Measurements from ENCODE around the gene RIC3. TPM values are rescaled to one million over a fixed set of nuclear protein-coding genes. Genes with fewer than 3 reads are reported as not detected.
A peak's percentile ranks its signal among the peaks of the same experiment; 100 is the strongest.

Gene RIC3
- total RNA-seq, 1 donor from 2014 or later: 12.9 TPM

DNA sequence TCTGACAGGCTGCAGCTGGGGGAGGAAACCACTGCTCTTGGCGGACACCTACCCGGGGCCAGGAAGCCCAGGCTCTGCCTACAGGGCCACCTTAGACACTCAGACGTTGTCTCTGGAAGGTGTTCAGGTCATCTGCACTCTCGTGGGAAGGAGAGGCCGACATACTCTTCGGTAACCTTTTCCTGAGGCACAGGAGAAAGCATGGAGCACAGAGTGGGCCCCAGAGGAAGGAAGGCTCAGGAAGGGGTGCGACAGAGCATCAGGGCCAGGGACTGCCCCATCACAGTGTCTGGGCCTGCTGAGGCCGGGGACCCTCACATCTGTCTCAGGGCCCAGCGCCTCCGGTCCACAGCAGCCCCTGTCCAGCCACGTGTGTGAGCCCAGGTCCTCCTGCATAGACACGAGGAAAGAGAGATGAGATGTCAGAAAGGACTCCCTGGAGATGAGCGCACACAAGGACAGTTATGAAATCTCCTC lies 106.0 kb downstream of the RIC3 start:
- TF ChIP-seq, protein P1, sequence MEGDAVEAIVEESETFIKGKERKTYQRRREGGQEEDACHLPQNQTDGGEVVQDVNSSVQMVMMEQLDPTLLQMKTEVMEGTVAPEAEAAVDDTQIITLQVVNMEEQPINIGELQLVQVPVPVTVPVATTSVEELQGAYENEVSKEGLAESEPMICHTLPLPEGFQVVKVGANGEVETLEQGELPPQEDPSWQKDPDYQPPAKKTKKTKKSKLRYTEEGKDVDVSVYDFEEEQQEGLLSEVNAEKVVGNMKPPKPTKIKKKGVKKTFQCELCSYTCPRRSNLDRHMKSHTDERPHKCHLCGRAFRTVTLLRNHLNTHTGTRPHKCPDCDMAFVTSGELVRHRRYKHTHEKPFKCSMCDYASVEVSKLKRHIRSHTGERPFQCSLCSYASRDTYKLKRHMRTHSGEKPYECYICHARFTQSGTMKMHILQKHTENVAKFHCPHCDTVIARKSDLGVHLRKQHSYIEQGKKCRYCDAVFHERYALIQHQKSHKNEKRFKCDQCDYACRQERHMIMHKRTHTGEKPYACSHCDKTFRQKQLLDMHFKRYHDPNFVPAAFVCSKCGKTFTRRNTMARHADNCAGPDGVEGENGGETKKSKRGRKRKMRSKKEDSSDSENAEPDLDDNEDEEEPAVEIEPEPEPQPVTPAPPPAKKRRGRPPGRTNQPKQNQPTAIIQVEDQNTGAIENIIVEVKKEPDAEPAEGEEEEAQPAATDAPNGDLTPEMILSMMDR (IDR thresholded peaks at IDR 0.05; ENCODE audit: borderline replicate concordance): no peak
- Histone ChIP-seq H3K27ac (replicated peaks) (peak overlapping the region; percentile 86), H3K36me3 (no peaks in the 10 kb centered on the region), H3K27me3 (ENCODE audit: low read depth) (no peaks in the 10 kb centered on the region), H3K9me3 (replicated peaks) (no peaks in the 10 kb centered on the region), H3K4me1 (peaks cover 85% of the 10 kb centered on the region), H3K4me3 (peak overlapping the region; percentile 7)
- intact Hi-C loops (cut with micrococcal nuclease): no loop called here
- DNase-seq: no peak

DNA sequence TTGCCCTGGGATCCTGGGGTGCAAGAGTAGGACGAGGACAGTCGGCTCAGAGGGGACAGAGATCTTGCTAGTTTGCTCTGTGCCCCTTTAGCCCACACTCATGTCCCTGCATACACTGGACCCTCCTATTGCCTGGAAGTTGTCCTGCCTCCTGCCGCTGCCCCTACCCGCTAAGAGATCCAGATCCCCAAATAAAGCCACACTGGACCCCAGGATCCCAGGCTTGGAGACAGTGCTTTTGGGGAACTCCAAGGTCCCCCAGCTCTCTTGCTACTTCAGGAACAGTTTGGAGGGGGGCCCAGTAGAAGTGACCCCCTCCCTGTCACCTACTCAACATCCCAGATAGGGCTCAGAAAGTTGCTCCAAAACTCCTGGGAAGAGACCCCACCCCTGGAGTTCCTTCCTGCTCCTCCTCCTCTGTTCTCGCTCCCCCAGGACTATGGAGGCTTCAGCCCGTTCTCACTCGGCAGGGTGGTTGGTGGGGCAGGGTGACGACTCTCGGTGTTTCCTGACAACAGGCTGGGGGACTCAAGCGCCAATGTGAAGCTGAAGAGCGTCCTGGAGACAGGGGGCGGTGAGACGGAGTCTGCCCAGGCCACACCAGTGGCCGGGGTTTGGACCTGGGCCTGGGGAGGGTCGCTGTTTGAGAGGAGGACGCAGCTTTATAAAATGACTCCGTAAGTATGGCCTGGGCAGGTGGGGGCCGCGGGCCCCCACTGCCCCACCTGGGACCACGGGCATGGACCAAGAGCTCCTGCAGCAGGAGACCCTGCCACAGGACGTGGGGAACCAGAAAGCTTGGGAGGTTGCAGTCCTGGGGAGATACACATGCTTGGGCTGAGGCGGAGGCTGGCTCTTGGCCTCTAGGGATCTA lies 107.0 kb downstream of the RIC3 start:
- H3K4me3 ChIP-seq: no peak overlapping the region
- H3K4me1 ChIP-seq: peaks cover 84% of the 10 kb centered on the region
- no peak for DNase-seq
- TF ChIP-seq, protein P1 (IDR thresholded peaks at IDR 0.05; ENCODE audit: borderline replicate concordance): no peak
- intact Hi-C loops (cut with micrococcal nuclease): no loop called here
- H3K9me3 ChIP-seq (replicated peaks): no peaks in the 10 kb centered on the region
- no peaks in the 10 kb centered on the region for H3K36me3 ChIP-seq
- H3K27ac ChIP-seq (replicated peaks): peak overlapping the region; percentile 86
- H3K27me3 ChIP-seq (ENCODE audit: low read depth): no peaks in the 10 kb centered on the region

DNA sequence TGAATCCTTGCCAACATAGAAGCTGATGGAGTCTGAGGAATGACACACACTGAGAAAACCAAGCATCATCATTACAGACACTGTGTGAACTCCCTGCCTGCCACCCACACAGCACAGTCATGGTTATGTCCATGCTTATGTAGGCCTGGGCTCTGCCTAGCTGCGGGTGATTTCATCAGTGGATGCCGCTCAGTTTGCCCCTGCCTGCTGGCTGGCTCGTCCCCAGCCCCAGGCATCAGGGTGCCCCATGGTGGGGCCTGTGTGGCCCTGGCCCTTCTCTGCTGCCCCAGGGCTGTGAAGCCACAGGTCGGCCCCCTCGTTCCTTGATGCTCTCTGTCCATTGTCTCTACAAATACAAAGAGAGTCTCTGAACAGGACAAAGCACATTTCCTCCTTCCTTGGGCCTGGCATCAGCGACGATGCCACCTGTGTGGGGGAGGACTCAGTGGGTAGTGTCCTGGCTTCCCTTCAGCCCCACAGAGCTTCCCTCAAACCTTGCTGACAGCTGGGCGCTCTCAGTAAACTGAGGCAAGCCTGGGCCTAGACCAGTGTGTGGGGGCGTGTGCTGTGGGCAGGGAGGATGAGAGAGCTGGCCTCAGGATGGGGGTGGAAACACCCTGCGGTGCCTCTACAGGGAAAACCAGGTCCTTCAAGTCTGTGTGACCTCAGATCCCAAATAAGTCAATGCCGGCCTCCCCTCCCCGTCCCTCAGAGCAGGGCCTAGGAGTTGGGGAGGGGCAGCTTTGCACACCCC lies 107.8 kb downstream of the RIC3 start:
- no peak overlapping the region for H3K27ac ChIP-seq (replicated peaks)
- intact Hi-C loops (cut with micrococcal nuclease): no loop called here

DNA sequence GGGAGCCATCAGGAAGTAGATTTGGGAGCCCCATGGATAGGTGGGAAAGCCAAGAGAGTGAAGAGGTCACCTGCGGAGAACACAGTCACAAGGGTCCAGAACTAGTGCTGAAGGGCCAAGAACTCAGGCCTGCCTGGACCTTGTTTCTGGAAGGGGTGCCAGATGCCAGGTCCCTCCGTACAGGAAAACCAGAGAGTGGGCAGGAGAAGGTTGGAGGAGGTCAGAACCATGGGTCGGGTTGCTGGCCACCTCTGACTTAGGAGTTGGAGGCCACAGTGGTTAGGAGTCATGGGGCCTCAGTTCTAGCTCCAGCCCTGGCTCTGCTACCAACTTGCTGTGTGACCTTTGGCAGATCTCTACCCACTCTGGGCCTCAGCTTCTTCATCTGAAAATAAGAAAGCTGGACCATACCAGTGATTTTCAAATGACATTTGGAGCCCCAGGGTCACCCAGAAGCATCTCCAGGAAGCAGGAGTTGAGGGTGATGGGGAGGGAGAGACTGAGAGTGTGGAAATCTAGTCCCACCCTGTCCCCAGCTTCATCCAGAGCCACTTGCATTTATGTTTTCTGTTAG lies 108.6 kb downstream of the RIC3 start:
- Histone ChIP-seq H3K27ac (replicated peaks) (no peak overlapping the region), H3K4me3 (no peak overlapping the region), H3K27me3 (ENCODE audit: low read depth) (no peaks in the 10 kb centered on the region), H3K4me1 (peaks cover 76% of the 10 kb centered on the region), H3K9me3 (replicated peaks) (no peaks in the 10 kb centered on the region), H3K36me3 (no peaks in the 10 kb centered on the region)
- intact Hi-C loops (cut with micrococcal nuclease): no loop called here
- TF ChIP-seq, protein P1 (IDR thresholded peaks at IDR 0.05; ENCODE audit: borderline replicate concordance): no peak
- no peak for DNase-seq

More for the DNA sequence above, 107.8 kb downstream of the RIC3 start:
- Histone ChIP-seq H3K4me1 (peaks cover 82% of the 10 kb centered on the region), H3K4me3 (no peak overlapping the region), H3K27me3 (ENCODE audit: low read depth) (no peaks in the 10 kb centered on the region), H3K36me3 (no peaks in the 10 kb centered on the region), H3K9me3 (replicated peaks) (no peaks in the 10 kb centered on the region)
- no peak for DNase-seq
- TF ChIP-seq, protein P1 (IDR thresholded peaks at IDR 0.05; ENCODE audit: borderline replicate concordance): no peak

DNA sequence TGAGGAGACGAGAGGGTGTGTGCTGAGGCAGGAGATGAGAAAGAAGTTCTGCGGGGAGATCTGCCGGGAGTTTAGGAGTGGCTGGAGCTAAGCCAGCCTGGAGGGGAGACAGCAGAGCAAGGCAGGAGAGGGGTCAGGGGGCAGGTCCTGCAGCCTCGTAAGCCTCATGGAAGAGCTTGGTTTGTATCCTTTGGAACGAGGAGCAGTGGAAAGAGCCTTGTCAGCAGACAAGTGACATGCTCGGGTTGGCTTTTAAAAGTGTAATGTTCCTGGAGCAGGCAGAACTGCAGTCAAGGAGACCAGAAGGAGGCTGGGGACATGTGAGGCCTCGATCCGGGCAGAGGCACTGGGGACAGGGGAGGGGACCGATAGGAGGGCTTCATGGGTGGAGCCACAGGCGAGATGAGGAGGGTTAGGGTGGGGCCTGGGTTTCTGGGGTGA lies 109.2 kb downstream of the RIC3 start:
- H3K4me1 ChIP-seq: peaks cover 71% of the 10 kb centered on the region

More for the DNA sequence above, 109.2 kb downstream of the RIC3 start:
- Histone ChIP-seq H3K9me3 (replicated peaks) (no peaks in the 10 kb centered on the region), H3K27ac (replicated peaks) (peak overlapping the region; percentile 9), H3K27me3 (ENCODE audit: low read depth) (no peaks in the 10 kb centered on the region), H3K4me3 (no peak overlapping the region), H3K36me3 (no peaks in the 10 kb centered on the region)
- TF ChIP-seq, protein P1 (IDR thresholded peaks at IDR 0.05; ENCODE audit: borderline replicate concordance): no peak
- DNase-seq: no peak
- intact Hi-C loops (cut with micrococcal nuclease): no loop called here

All from left ventricle myocardium inferior (tissue), 1 donor.